Muscle layer of colon (tissue), 2 donors: Measurements from ENCODE around the gene CLIC5.

Experiments
- H3K27ac ChIP-seq: one replicate; pipeline ENCODE4 v1.7.0; 2013; ENCODE audit warnings: low read depth, mild to moderate bottlenecking, low read length, moderate library complexity
- H3K27me3 ChIP-seq, 2 donors: one replicate each; pipeline ENCODE4 v1.7.0; 2013; ENCODE audit warnings: low read length in 2 of 2, mild to moderate bottlenecking in 2 of 2; ENCODE audit not compliant: insufficient read depth in 2 of 2, control insufficient read depth in 1 of 2
- H3K36me3 ChIP-seq: one replicate; pipeline ENCODE4 v1.7.0; 2013; ENCODE audit warnings: mild to moderate bottlenecking, low read length; ENCODE audit not compliant: insufficient read depth
- H3K4me1 ChIP-seq: one replicate; pipeline ENCODE4 v1.7.0; 2013; ENCODE audit warnings: mild to moderate bottlenecking, low read length; ENCODE audit not compliant: insufficient read depth
- H3K4me3 ChIP-seq, 2 donors: one replicate each; pipeline ENCODE4 v1.7.0; 2013; ENCODE audit warnings: low read length in 2 of 2, low read depth in 1 of 2, mild to moderate bottlenecking in 1 of 2, moderate library complexity in 1 of 2
- H3K9ac ChIP-seq: one replicate; pipeline ENCODE4 v1.7.0; 2013; ENCODE audit warnings: low read length
- H3K9me3 ChIP-seq: one replicate; pipeline ENCODE4 v1.7.0; 2013; ENCODE audit warnings: mild to moderate bottlenecking, low read length
- donor health status: abdominal sarcoma.
- donor health status: Adenocarcinoma of cecum.

The CLIC5 gene

GRCh38 chr6:46051962-46052361, 36.3 kb upstream of the CLIC5 start:
- Histone ChIP-seq H3K4me1 (no peaks in the 10 kb centered on the region), H3K4me3 (no peak overlapping the region), H3K27ac (no peak overlapping the region), H3K27me3 (no peaks in the 10 kb centered on the region), H3K36me3 (no peaks in the 10 kb centered on the region), H3K9me3 (no peaks in the 10 kb centered on the region), H3K9ac (no peak overlapping the region)

GRCh38 chr6:46050845-46051405, 35.3 kb upstream of the CLIC5 start:
- Histone ChIP-seq H3K4me1 (no peaks in the 10 kb centered on the region), H3K36me3 (no peaks in the 10 kb centered on the region), H3K27me3 (no peaks in the 10 kb centered on the region), H3K9ac (no peak overlapping the region), H3K4me3 (no peak overlapping the region), H3K9me3 (no peaks in the 10 kb centered on the region), H3K27ac (no peak overlapping the region)

- no peaks in the 10 kb centered on the region for H3K27me3 ChIP-seq
- no peaks in the 10 kb centered on the region for H3K4me1 ChIP-seq
Measured at GRCh38 chr6:46048646-46049297, 33.1 kb upstream of the CLIC5 start.

GRCh38 chr6:46046558-46047174, 31.0 kb upstream of the CLIC5 start:
- no peak overlapping the region for H3K27ac ChIP-seq
- no peak overlapping the region for H3K9ac ChIP-seq
- H3K9me3 ChIP-seq, result no peaks in the 10 kb centered on the region
- H3K36me3 ChIP-seq, result no peaks in the 10 kb centered on the region
- no peaks in the 10 kb centered on the region for H3K4me1 ChIP-seq
- H3K27me3 ChIP-seq, result no peaks in the 10 kb centered on the region
- H3K4me3 ChIP-seq, result no peak overlapping the region

More at GRCh38 chr6:46048646-46049297, 33.1 kb upstream of the CLIC5 start:
- Histone ChIP-seq H3K4me3 (no peak overlapping the region), H3K9me3 (no peaks in the 10 kb centered on the region), H3K9ac (no peak overlapping the region), H3K36me3 (no peaks in the 10 kb centered on the region), H3K27ac (no peak overlapping the region)

- Histone ChIP-seq H3K36me3 (no peaks in the 10 kb centered on the region), H3K9me3 (no peaks in the 10 kb centered on the region), H3K27me3 (no peaks in the 10 kb centered on the region), H3K4me1 (no peaks in the 10 kb centered on the region), H3K27ac (no peak overlapping the region), H3K4me3 (no peak overlapping the region), H3K9ac (no peak overlapping the region)
Measured at GRCh38 chr6:46044881-46045617, 29.4 kb upstream of the CLIC5 start.

GRCh38 chr6:46042355-46042999, 26.8 kb upstream of the CLIC5 start:
- no peaks in the 10 kb centered on the region for H3K36me3 ChIP-seq
- H3K27ac ChIP-seq, result no peak overlapping the region
- H3K9me3 ChIP-seq, result no peaks in the 10 kb centered on the region
- no peaks in the 10 kb centered on the region for H3K27me3 ChIP-seq
- no peak overlapping the region for H3K9ac ChIP-seq
- no peaks in the 10 kb centered on the region for H3K4me1 ChIP-seq
- no peak overlapping the region for H3K4me3 ChIP-seq

- no peak overlapping the region for H3K27ac ChIP-seq
- no peaks in the 10 kb centered on the region for H3K27me3 ChIP-seq
- no peaks in the 10 kb centered on the region for H3K36me3 ChIP-seq
- H3K4me1 ChIP-seq, result no peaks in the 10 kb centered on the region
- H3K9me3 ChIP-seq, result no peaks in the 10 kb centered on the region
- no peak overlapping the region for H3K4me3 ChIP-seq
- H3K9ac ChIP-seq, result no peak overlapping the region
Measured at GRCh38 chr6:46040288-46040687, 24.6 kb upstream of the CLIC5 start.

- no peaks in the 10 kb centered on the region for H3K4me1 ChIP-seq
- H3K9me3 ChIP-seq, result no peaks in the 10 kb centered on the region
- no peak overlapping the region for H3K27ac ChIP-seq
- no peak overlapping the region for H3K4me3 ChIP-seq
- no peak overlapping the region for H3K9ac ChIP-seq
- H3K36me3 ChIP-seq, result no peaks in the 10 kb centered on the region
- no peaks in the 10 kb centered on the region for H3K27me3 ChIP-seq
Measured at GRCh38 chr6:46039646-46040045, 24.0 kb upstream of the CLIC5 start.

- H3K27me3 ChIP-seq, result no peaks in the 10 kb centered on the region
- H3K9me3 ChIP-seq, result no peaks in the 10 kb centered on the region
- H3K36me3 ChIP-seq, result no peaks in the 10 kb centered on the region
- no peak overlapping the region for H3K4me3 ChIP-seq
- H3K4me1 ChIP-seq, result no peaks in the 10 kb centered on the region
- no peak overlapping the region for H3K9ac ChIP-seq
- no peak overlapping the region for H3K27ac ChIP-seq
Measured at GRCh38 chr6:46036911-46037310, 21.3 kb upstream of the CLIC5 start.

- no peaks in the 10 kb centered on the region for H3K4me1 ChIP-seq
- no peaks in the 10 kb centered on the region for H3K27me3 ChIP-seq
- H3K36me3 ChIP-seq, result no peaks in the 10 kb centered on the region
- H3K9ac ChIP-seq, result no peak overlapping the region
- no peak overlapping the region for H3K27ac ChIP-seq
- H3K9me3 ChIP-seq, result no peaks in the 10 kb centered on the region
- H3K4me3 ChIP-seq, result no peak overlapping the region
Measured at GRCh38 chr6:46035242-46035641, 19.6 kb upstream of the CLIC5 start.
